ENCODE measurements around the gene NR3C1.

The NR3C1 gene

DNA sequence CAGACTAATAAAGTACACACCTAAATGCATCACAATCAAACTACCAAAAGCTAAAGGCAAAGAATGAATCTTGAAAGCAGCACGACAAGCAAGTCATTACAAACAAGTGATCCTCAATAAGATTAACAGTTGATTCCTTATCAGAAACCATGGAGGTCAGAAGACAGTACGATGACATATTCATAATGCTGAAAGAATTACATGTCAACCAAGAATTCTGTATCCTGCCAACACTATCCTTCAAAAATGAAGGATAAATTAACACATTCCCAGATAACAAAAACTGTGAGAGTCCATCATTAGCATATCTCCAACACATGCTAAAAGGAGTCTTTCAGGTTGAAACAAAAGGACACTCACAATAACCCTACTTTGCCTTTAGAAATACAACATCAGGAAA, 39.4 kb downstream of the NR3C1 start:
- H3K36me3 ChIP-seq (ENCODE audit: insufficient read depth, low read length), result peaks cover 8% of the 10 kb centered on the region; the same call in 1 of the 2 replicates
- H3K9ac ChIP-seq (ENCODE audit: low read depth, low read length, poor library complexity, severe bottlenecking), result no peak overlapping the region
- peaks cover 83% of the 10 kb centered on the region for H3K79me2 ChIP-seq (ENCODE audit: insufficient read depth, low read length)
- H3K27me3 ChIP-seq (ENCODE audit: insufficient read depth, low read length, poor library complexity, severe bottlenecking), result no peaks in the 10 kb centered on the region
- no peak overlapping the region for H3K4me3 ChIP-seq (ENCODE audit: low read length, poor library complexity, severe bottlenecking)
- H3F3A ChIP-seq (ENCODE audit: low read depth), result no peaks in the 10 kb centered on the region
- TF ChIP-seq, protein P1, sequence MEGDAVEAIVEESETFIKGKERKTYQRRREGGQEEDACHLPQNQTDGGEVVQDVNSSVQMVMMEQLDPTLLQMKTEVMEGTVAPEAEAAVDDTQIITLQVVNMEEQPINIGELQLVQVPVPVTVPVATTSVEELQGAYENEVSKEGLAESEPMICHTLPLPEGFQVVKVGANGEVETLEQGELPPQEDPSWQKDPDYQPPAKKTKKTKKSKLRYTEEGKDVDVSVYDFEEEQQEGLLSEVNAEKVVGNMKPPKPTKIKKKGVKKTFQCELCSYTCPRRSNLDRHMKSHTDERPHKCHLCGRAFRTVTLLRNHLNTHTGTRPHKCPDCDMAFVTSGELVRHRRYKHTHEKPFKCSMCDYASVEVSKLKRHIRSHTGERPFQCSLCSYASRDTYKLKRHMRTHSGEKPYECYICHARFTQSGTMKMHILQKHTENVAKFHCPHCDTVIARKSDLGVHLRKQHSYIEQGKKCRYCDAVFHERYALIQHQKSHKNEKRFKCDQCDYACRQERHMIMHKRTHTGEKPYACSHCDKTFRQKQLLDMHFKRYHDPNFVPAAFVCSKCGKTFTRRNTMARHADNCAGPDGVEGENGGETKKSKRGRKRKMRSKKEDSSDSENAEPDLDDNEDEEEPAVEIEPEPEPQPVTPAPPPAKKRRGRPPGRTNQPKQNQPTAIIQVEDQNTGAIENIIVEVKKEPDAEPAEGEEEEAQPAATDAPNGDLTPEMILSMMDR (conservative IDR thresholded peaks at IDR 0.05; ENCODE audit: low read length), result no peak
- TF ChIP-seq EZH2phosphoT487 (IDR thresholded peaks at IDR 0.05; ENCODE audit: borderline replicate concordance), result no peak
- no peak overlapping the region for H3K4me2 ChIP-seq (ENCODE audit: low read depth, low read length, poor library complexity, severe bottlenecking)
- no peaks in the 10 kb centered on the region for H3K9me3 ChIP-seq (ENCODE audit: insufficient read depth, low read depth, low read length)
- peaks cover 11% of the 10 kb centered on the region for H3K4me1 ChIP-seq (ENCODE audit: insufficient read depth, low read length, poor library complexity, severe bottlenecking)
- no peaks in the 10 kb centered on the region for H3K9me2 ChIP-seq (replicated peaks; ENCODE audit: low read depth, low read length)
- no peaks in the 10 kb centered on the region for H4K20me1 ChIP-seq (ENCODE audit: insufficient read depth, low read length, poor library complexity, severe bottlenecking)
- no peak overlapping the region for H2AFZ ChIP-seq (ENCODE audit: low read length)

DNA sequence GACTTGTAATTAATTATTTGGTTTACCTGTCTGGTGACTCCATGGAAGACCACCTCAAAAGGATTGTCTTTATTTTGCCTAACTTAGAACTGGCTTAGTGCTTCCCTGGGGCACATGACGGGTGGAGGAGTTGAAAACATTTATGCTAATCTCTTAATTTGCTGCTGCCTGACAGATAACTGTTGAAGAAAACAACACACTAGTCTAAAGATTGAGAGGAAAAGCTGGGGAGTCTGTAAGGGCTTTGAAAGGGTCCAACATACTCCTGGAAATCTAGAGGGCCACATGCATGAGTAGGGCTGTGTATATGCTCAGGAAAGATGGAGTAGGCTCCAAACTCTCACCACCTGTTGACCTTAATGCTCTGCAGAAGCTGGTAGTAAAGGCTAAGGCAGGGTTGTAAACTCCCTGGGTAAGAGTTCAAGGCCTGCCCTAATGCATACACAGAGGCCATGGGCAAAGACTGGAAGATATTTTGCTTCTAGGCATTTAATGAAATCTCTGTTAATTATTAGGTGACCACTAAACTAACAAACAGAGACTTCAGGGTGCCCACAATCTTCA, 40.7 kb downstream of the NR3C1 start:
- H3K4me3 ChIP-seq (ENCODE audit: low read length, poor library complexity, severe bottlenecking), result no peak overlapping the region
- H3K4me1 ChIP-seq (ENCODE audit: insufficient read depth, low read length, poor library complexity, severe bottlenecking), result peaks cover 11% of the 10 kb centered on the region
- no peaks in the 10 kb centered on the region for H3K9me2 ChIP-seq (replicated peaks; ENCODE audit: low read depth, low read length)
- H3K79me2 ChIP-seq (ENCODE audit: insufficient read depth, low read length), result peaks cover 84% of the 10 kb centered on the region
- H4K20me1 ChIP-seq (ENCODE audit: insufficient read depth, low read length, poor library complexity, severe bottlenecking), result no peaks in the 10 kb centered on the region
- no peaks in the 10 kb centered on the region for H3K27me3 ChIP-seq (ENCODE audit: insufficient read depth, low read length, poor library complexity, severe bottlenecking)
- TF ChIP-seq, protein P1 (conservative IDR thresholded peaks at IDR 0.05; ENCODE audit: low read length), result no peak
- no peak for TF ChIP-seq EZH2phosphoT487 (IDR thresholded peaks at IDR 0.05; ENCODE audit: borderline replicate concordance)
- H3K9ac ChIP-seq (ENCODE audit: low read depth, low read length, poor library complexity, severe bottlenecking), result no peak overlapping the region
- no peaks in the 10 kb centered on the region; the same call in 1 of the 2 replicates for H3K36me3 ChIP-seq (ENCODE audit: insufficient read depth, low read length)
- H2AFZ ChIP-seq (ENCODE audit: low read length), result no peak overlapping the region
- H3K4me2 ChIP-seq (ENCODE audit: low read depth, low read length, poor library complexity, severe bottlenecking), result no peak overlapping the region
- H3F3A ChIP-seq (ENCODE audit: low read depth), result no peaks in the 10 kb centered on the region
- no peaks in the 10 kb centered on the region for H3K9me3 ChIP-seq (ENCODE audit: insufficient read depth, low read depth, low read length)

DNA sequence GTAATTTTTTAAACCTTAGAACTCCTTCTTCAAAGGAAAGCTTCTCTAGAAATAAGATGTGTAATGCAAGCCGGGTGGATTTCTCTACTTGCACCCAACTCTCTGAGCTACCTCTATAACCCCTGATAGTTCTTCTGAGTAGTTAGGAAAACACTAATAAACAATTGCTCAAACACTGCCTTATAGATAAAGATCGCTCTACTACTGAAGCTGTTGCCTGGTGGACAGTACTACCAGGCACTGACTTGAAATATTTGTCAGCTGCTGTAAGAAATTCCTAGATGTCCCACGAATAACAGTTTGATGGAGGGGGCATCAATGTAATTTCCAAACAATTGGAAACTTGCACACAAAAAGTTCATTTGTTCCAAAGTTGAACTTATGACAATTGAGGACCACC, 42.0 kb downstream of the NR3C1 start:
- Histone ChIP-seq H4K20me1 (ENCODE audit: insufficient read depth, low read length, poor library complexity, severe bottlenecking) (peaks cover 4% of the 10 kb centered on the region), H3K4me2 (ENCODE audit: low read depth, low read length, poor library complexity, severe bottlenecking) (no peak overlapping the region), H3K4me1 (ENCODE audit: insufficient read depth, low read length, poor library complexity, severe bottlenecking) (peaks cover 11% of the 10 kb centered on the region), H3K4me3 (ENCODE audit: low read length, poor library complexity, severe bottlenecking) (no peak overlapping the region), H3K9me3 (ENCODE audit: insufficient read depth, low read depth, low read length) (no peaks in the 10 kb centered on the region), H3K36me3 (ENCODE audit: insufficient read depth, low read length) (no peaks in the 10 kb centered on the region), H3F3A (ENCODE audit: low read depth) (no peaks in the 10 kb centered on the region), H3K79me2 (ENCODE audit: insufficient read depth, low read length) (peaks cover 85% of the 10 kb centered on the region), H3K9me2 (replicated peaks; ENCODE audit: low read depth, low read length) (no peaks in the 10 kb centered on the region), H2AFZ (ENCODE audit: low read length) (no peak overlapping the region), H3K27me3 (ENCODE audit: insufficient read depth, low read length, poor library complexity, severe bottlenecking) (no peaks in the 10 kb centered on the region), H3K9ac (ENCODE audit: low read depth, low read length, poor library complexity, severe bottlenecking) (no peak overlapping the region)
- TF ChIP-seq, protein P1 (conservative IDR thresholded peaks at IDR 0.05; ENCODE audit: low read length), result no peak
- TF ChIP-seq EZH2phosphoT487 (IDR thresholded peaks at IDR 0.05; ENCODE audit: borderline replicate concordance), result no peak

Measured in Loucy (cell line).